SJSA1 (cell line): ENCODE measurements around the gene CCL21. TPM values are rescaled to one million over a fixed set of nuclear protein-coding genes. Genes with fewer than 3 reads are reported as not detected.
"Not testable (repeated sequence)": the region's sequence is repeated elsewhere in the genome, so short reads cannot be mapped to it uniquely, and the experiment has no call there.

Experiments
- DNase-seq, 2 experiments: peaks; one replicate each; pipeline ENCODE4 v3.0.0-alpha.2; 2015 to 2020; ENCODE audit warnings: low spot score in 2 of 2, low read depth in 1 of 2
- H3K27ac ChIP-seq: fragments of 250-450 bp; sonication (Bioruptor Pico); 2 replicates; pipeline ENCODE4 v1.5.1; 2020; ENCODE audit warnings: mild to moderate bottlenecking, moderate library complexity
- H3K27me3 ChIP-seq: fragments of 250-450 bp; sonication (Bioruptor Pico); replicated peaks from 2 replicates; pipeline ENCODE4 v1.5.1; 2020; ENCODE audit warnings: mild to moderate bottlenecking, moderate library complexity
- H3K36me3 ChIP-seq: fragments of 250-450 bp; sonication (Bioruptor Pico); 2 replicates; pipeline ENCODE4 v1.5.1; 2020; ENCODE audit warnings: mild to moderate bottlenecking
- H3K4me1 ChIP-seq: fragments of 250-450 bp; sonication (Bioruptor Pico); replicated peaks from 2 replicates; pipeline ENCODE4 v1.6.1; 2021; ENCODE audit warnings: mild to moderate bottlenecking
- H3K4me3 ChIP-seq: fragments of 250-450 bp; sonication (Bioruptor Pico); 2 replicates; pipeline ENCODE4 v1.5.1; 2020; ENCODE audit warnings: mild to moderate bottlenecking
- H3K9me3 ChIP-seq: fragments of 250-450 bp; sonication (Bioruptor Pico); replicated peaks from 2 replicates; pipeline ENCODE4 v1.5.1; 2020; ENCODE audit warnings: mild to moderate bottlenecking
- total RNA-seq: library from RNA; depleted of rRNA; stranded (reverse); fragments of >200 nt; shearing (Covaris generic); gene quantifications from 2 replicates; pipeline ENCODE4 v1.2.3, GENCODE V29; 2014; rRNA removed

Gene CCL21
- total RNA-seq: not detected in 2 replicates

DNA sequence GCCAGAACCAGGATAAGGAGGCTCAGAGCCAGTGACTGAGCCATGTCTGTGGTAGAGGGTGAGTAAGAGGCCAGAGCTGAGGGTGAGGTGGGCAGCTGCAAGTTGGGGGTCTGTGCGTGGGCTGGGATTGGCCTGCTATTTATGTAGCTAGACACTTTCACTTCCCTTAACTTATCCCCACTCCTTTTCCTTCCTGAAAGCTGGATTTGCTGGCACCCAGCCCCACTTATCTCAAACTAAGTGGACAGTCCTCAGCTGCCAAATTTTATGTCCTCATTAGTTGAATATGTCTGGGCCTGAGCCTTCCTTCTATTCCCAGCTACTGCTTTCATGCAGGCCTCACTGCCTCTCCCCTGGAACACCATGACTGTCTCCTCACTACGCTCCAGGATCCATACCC, at the start of gene CCL21:
Gene CCL21, minus strand, starts transcription at position 114 of the 400 bp plus-strand sequence. Its CDS starts 70 bp downstream, at position 44.
- Histone ChIP-seq H3K27me3 (no peaks in the 10 kb centered on the region), H3K36me3 (no peaks in the 10 kb centered on the region), H3K27ac (no peak within 1 kb of the TSS), H3K4me1 (no peaks in the 10 kb centered on the region), H3K9me3 (no peaks in the 10 kb centered on the region), H3K4me3 (no peak within 1 kb of the TSS)
- DNase-seq: no peak

GRCh38 chr9:34759432-34760134, 49.6 kb upstream of the CCL21 start:
- H3K9me3 ChIP-seq: no peaks in the 10 kb centered on the region

GRCh38 chr9:34750320-34750719, 40.4 kb upstream of the CCL21 start:
- H3K4me1 ChIP-seq, H3K27me3 ChIP-seq, H3K27ac ChIP-seq, DNase-seq, H3K4me3 ChIP-seq, H3K36me3 ChIP-seq, H3K9me3 ChIP-seq: not testable (repeated sequence)

More at GRCh38 chr9:34759432-34760134, 49.6 kb upstream of the CCL21 start:
- H3K27me3 ChIP-seq: no peaks in the 10 kb centered on the region
- no peak overlapping the region for H3K4me3 ChIP-seq
- no peaks in the 10 kb centered on the region for H3K4me1 ChIP-seq
- H3K36me3 ChIP-seq: no peaks in the 10 kb centered on the region
- no peak overlapping the region for H3K27ac ChIP-seq
- DNase-seq: no peak

DNA sequence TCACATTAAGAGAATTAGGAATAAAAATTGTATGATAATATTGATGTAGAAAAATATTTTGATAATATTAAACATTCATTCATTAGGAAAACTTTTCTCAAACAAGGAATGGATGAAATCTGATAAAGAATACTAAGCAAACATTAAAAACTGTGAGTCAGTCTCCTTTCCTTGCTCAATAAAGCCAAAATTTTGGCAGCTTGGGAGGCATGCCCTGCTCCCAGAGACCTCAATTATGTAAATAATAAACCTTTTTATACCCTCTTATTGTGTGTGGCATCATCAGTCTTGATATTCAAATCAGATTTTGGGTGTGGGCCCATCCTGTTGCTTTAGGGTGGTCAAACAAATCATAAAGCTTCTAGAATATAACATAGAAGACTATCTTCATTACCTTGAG, 36.6 kb upstream of the CCL21 start:
- DNase-seq: no peak
- H3K36me3 ChIP-seq: no peaks in the 10 kb centered on the region
- no peaks in the 10 kb centered on the region for H3K4me1 ChIP-seq
- no peak overlapping the region for H3K4me3 ChIP-seq
- no peak overlapping the region for H3K27ac ChIP-seq
- no peaks in the 10 kb centered on the region for H3K9me3 ChIP-seq
- no peaks in the 10 kb centered on the region for H3K27me3 ChIP-seq

DNA sequence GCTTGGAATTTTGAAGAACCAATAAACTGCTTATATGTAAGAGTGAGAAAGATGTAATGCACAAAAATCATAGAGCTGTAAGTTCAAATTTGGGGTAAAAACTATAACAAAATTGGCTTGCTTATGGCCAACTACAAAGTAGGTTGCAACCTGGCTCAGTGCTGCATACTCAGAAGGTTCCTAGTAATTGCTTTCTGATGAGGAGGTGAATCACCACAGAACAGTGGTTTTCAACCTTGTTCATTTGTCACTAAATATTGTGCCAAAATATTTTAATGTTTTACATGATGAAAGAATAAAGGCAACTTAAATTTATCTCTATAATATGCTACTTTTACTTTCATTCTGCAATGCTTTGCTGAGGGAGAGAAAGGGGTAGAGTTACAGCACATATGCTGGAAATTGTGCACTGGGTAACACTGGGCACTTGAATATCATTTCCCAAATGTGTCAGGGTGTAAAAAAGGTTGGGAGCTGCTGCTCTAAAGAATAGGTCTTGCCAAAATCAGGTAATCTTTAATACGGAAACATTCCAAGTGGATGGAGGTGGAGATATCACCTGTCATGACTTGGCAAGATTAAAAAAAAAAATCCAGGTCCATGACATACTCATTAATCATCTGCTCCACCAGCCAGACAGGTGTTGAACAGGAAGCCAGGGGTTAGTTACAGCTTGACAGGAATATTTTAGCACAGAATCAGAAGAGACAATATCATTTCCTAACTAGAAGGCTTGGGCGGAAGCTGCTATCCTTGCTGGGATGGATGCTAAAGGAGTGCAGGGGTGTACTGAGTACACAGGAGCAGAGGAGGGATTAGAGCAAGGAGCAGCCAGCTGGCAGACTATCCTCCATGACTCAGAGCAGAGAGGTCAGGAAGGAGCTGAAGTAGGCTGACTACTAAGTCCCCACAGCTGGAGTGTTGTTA, 34.6 kb upstream of the CCL21 start:
- DNase-seq: no peak
- Histone ChIP-seq H3K4me3 (no peak overlapping the region), H3K27ac (no peak overlapping the region), H3K27me3 (no peaks in the 10 kb centered on the region), H3K4me1 (no peaks in the 10 kb centered on the region), H3K9me3 (no peaks in the 10 kb centered on the region), H3K36me3 (no peaks in the 10 kb centered on the region)

GRCh38 chr9:34742710-34743109, 32.8 kb upstream of the CCL21 start:
- no peak for DNase-seq
- H3K36me3 ChIP-seq: no peaks in the 10 kb centered on the region
- no peak overlapping the region for H3K27ac ChIP-seq
- no peak overlapping the region for H3K4me3 ChIP-seq
- no peaks in the 10 kb centered on the region for H3K27me3 ChIP-seq
- H3K4me1 ChIP-seq: no peaks in the 10 kb centered on the region
- H3K9me3 ChIP-seq: no peaks in the 10 kb centered on the region

- H3K4me1 ChIP-seq: no peaks in the 10 kb centered on the region
- H3K36me3 ChIP-seq: no peaks in the 10 kb centered on the region
- no peak overlapping the region for H3K4me3 ChIP-seq
- H3K27me3 ChIP-seq: no peaks in the 10 kb centered on the region
- H3K9me3 ChIP-seq: no peaks in the 10 kb centered on the region
- DNase-seq: no peak
- no peak overlapping the region for H3K27ac ChIP-seq
Measured at GRCh38 chr9:34741628-34742027, 31.7 kb upstream of the CCL21 start.

- not testable (repeated sequence) for H3K4me1 ChIP-seq, H3K36me3 ChIP-seq, H3K4me3 ChIP-seq, H3K27me3 ChIP-seq, H3K27ac ChIP-seq, DNase-seq, H3K9me3 ChIP-seq
Measured at GRCh38 chr9:34740176-34740575, 30.2 kb upstream of the CCL21 start.

- no peak for DNase-seq
- Histone ChIP-seq H3K4me1 (no peaks in the 10 kb centered on the region), H3K9me3 (no peaks in the 10 kb centered on the region), H3K4me3 (no peak overlapping the region), H3K27me3 (no peaks in the 10 kb centered on the region), H3K27ac (no peak overlapping the region), H3K36me3 (no peaks in the 10 kb centered on the region)
Measured at GRCh38 chr9:34737677-34738260, 27.8 kb upstream of the CCL21 start.

DNA sequence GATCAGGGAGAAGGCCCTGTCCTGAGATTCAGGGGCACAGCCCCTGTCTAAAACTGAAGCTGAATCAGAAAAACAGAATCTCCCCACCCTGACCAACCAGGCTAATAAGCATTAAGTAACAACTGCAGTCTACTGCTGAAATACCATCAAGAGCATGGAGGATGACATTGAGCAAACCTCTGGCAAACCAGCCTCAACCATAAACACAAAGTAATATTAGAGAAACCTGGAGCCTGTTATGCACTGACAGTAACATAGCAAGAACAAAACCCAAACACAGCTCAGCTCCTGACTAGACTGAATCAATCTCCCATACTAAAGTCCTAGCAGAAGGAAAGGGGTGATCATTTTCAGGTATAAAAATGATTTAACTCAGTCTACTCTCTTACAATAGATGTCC, 24.8 kb upstream of the CCL21 start:
- H3K36me3 ChIP-seq: no peaks in the 10 kb centered on the region
- no peak overlapping the region for H3K27ac ChIP-seq
- no peak for DNase-seq
- no peak overlapping the region for H3K4me3 ChIP-seq
- H3K4me1 ChIP-seq: no peaks in the 10 kb centered on the region
- H3K27me3 ChIP-seq: no peaks in the 10 kb centered on the region
- H3K9me3 ChIP-seq: no peaks in the 10 kb centered on the region

DNA sequence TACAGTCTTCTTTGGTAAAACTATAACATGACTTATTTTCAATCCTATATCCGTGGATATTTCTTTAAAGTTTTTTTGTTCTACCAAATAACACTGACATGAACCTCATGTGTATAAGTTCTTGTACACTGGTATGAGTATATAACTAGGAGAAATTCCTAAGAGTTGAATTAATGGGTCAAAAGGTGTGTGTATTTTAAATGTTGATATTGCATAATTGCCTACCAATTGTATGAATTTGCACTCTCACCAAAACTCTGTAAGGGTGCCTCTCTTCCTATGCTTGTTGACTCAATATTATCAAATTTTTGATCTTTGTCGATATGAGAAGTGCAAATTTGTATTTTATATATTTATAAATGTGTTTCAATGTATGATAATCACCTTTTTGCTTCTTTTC, 22.9 kb upstream of the CCL21 start:
- H3K4me1 ChIP-seq: no peaks in the 10 kb centered on the region
- H3K36me3 ChIP-seq: no peaks in the 10 kb centered on the region
- H3K27me3 ChIP-seq: no peaks in the 10 kb centered on the region
- H3K4me3 ChIP-seq: no peak overlapping the region
- no peak overlapping the region for H3K27ac ChIP-seq
- no peaks in the 10 kb centered on the region for H3K9me3 ChIP-seq
- DNase-seq: no peak

DNA sequence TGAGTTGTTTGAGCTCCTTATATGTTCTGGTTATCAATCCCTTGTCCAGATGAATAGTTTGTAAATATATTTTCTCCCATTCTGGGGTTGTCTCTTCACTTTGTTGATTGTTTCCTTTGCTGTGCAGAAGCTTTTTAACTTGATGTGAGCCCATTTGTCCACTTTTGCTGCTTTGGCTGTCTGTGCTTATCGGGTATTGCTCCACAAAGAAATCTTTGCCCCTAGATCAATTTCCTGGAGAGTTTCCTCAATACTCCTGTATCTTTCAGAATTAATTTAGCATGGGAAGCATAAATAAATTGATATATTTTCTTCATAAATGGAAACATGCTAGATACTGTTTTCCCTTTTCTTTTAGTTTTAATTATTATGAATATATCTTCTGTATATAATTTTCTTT, 22.5 kb upstream of the CCL21 start:
- Histone ChIP-seq H3K4me1 (no peaks in the 10 kb centered on the region), H3K4me3 (no peak overlapping the region), H3K36me3 (no peaks in the 10 kb centered on the region), H3K27ac (no peak overlapping the region), H3K27me3 (no peaks in the 10 kb centered on the region), H3K9me3 (no peaks in the 10 kb centered on the region)
- DNase-seq: no peak

DNA sequence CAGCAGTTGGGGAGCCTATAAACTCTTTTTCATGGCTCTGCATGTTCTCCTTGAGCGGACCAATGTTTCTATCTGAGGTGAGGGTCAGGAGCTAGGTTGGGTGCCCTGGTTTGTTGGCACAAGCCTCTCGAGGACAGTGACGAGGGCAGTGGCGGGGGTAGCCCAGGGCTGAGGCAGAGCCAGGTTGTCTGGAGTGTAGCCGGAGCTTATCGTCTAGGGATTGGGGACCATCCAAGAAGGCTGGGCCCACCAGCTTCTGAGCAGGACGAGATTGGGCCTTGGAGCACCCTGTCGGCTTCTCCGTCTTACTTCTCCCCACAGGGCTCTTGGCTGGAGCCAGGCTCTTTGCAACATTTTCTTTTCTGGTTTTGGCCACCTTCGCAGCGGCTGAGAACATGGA, 13.2 kb upstream of the CCL21 start:
- Histone ChIP-seq H3K4me3 (no peak overlapping the region), H3K27ac (no peak overlapping the region), H3K27me3 (no peaks in the 10 kb centered on the region), H3K4me1 (no peaks in the 10 kb centered on the region), H3K9me3 (no peaks in the 10 kb centered on the region), H3K36me3 (no peaks in the 10 kb centered on the region)
- DNase-seq: no peak

DNA sequence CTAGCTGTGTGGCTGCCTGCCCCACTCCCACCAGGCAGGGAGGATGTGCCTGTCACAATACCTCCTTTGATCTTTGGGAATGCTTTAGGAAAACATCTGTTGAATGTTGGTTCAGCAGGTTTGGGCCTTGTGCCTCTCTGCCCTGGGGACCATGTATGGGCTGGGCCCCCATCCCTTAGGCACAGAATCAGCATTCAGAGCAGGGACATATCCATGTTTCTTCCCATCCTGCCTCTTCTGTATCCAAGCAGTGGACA, 9.8 kb upstream of the CCL21 start:
- not testable (repeated sequence) for H3K27ac ChIP-seq, H3K4me3 ChIP-seq, H3K4me1 ChIP-seq, DNase-seq, H3K36me3 ChIP-seq, H3K9me3 ChIP-seq, H3K27me3 ChIP-seq
